ENCODE data around the gene CHD8.

Gene CHD8

DNA sequence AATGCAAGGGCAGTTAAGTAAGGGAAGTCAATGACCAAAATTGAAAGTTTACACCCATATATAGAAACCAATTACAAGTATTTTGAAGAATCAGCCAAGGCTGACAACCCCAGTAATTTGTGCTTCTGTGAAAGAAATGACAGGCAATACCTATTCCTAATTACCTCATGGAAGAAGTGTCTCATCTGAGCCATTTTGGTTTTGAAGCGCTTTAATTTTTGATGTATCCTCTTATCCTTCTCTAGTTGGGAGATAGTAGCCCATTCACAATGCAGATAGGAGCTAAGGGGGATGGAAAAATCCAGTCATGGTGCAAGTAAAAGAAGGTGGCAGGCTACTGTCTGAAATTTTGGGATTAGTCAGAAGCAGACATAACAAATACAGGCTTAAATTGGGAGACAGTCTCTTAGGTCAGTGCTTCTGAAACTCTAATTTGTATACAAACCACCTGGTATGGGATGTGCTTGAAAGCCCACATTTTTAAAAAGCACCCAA, 41.7 kb downstream of the CHD8 start:
- Histone ChIP-seq H3K4me1 (ENCODE audit: insufficient read depth, low read length, severe bottlenecking) (no peaks in the 10 kb centered on the region), H3F3A (ENCODE audit: insufficient read depth, low read length) (no peaks in the 10 kb centered on the region), H3K9me3 (ENCODE audit: low read length) (no peaks in the 10 kb centered on the region), H3K9me2 (ENCODE audit: low read depth, low read length) (no peaks in the 10 kb centered on the region), H3K79me2 (ENCODE audit: insufficient read depth, low read length) (no peaks in the 10 kb centered on the region), H2AFZ (ENCODE audit: low read length) (no peak overlapping the region), H3K9ac (ENCODE audit: low read length) (no peak overlapping the region), H3K27ac (ENCODE audit: low read depth, low read length, poor library complexity, severe bottlenecking) (no peak overlapping the region), H3K4me3 (ENCODE audit: low read depth, low read length, poor library complexity, severe bottlenecking) (no peak overlapping the region), H3K36me3 (ENCODE audit: insufficient read depth, low read length) (peaks cover 81% of the 10 kb centered on the region), H3K27me3 (ENCODE audit: insufficient read depth, low read length) (no peaks in the 10 kb centered on the region), H4K20me1 (ENCODE audit: insufficient read depth, low read length) (0 out of 2 replicates have a peak, but pooled peaks cover 3% of the 10 kb centered on the region), H3K4me2 (ENCODE audit: low read length) (no peak overlapping the region)
- TF ChIP-seq, protein P1, sequence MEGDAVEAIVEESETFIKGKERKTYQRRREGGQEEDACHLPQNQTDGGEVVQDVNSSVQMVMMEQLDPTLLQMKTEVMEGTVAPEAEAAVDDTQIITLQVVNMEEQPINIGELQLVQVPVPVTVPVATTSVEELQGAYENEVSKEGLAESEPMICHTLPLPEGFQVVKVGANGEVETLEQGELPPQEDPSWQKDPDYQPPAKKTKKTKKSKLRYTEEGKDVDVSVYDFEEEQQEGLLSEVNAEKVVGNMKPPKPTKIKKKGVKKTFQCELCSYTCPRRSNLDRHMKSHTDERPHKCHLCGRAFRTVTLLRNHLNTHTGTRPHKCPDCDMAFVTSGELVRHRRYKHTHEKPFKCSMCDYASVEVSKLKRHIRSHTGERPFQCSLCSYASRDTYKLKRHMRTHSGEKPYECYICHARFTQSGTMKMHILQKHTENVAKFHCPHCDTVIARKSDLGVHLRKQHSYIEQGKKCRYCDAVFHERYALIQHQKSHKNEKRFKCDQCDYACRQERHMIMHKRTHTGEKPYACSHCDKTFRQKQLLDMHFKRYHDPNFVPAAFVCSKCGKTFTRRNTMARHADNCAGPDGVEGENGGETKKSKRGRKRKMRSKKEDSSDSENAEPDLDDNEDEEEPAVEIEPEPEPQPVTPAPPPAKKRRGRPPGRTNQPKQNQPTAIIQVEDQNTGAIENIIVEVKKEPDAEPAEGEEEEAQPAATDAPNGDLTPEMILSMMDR (IDR thresholded peaks at IDR 0.05; ENCODE audit: low read length) = no peak
- no peak for TF ChIP-seq EZH2 (IDR thresholded peaks at IDR 0.05; ENCODE audit: borderline replicate concordance, low read length)

DNA sequence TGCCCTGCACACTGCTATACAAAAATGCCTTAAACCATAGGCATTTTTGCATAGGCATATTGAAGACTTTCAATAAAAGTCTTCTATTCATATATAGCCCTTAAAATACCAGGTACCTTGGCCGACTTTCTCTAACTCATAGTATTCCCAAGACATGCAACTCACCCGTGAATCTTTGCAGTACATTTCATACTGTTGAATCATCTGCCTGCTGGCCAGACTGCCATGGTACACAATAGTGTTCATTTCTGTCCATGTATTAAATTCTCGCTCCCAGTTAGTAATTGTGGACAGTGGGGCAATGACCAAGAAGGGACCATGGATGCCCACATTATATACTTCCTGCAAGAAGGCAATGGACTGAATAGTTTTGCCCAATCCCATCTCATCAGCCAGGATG, 47.8 kb downstream of the CHD8 start:
- Histone ChIP-seq H3K4me3 (ENCODE audit: low read depth, low read length, poor library complexity, severe bottlenecking) (no peak overlapping the region), H3K36me3 (ENCODE audit: insufficient read depth, low read length) (peaks cover 97% of the 10 kb centered on the region), H2AFZ (ENCODE audit: low read length) (no peak overlapping the region), H3K9me3 (ENCODE audit: low read length) (no peaks in the 10 kb centered on the region), H3K27me3 (ENCODE audit: insufficient read depth, low read length) (no peaks in the 10 kb centered on the region), H3K79me2 (ENCODE audit: insufficient read depth, low read length) (no peaks in the 10 kb centered on the region), H3K27ac (ENCODE audit: low read depth, low read length, poor library complexity, severe bottlenecking) (no peak overlapping the region), H3K4me2 (ENCODE audit: low read length) (no peak overlapping the region), H3K4me1 (ENCODE audit: insufficient read depth, low read length, severe bottlenecking) (no peaks in the 10 kb centered on the region), H3K9ac (ENCODE audit: low read length) (no peak overlapping the region), H3F3A (ENCODE audit: insufficient read depth, low read length) (no peaks in the 10 kb centered on the region), H3K9me2 (ENCODE audit: low read depth, low read length) (no peaks in the 10 kb centered on the region), H4K20me1 (ENCODE audit: insufficient read depth, low read length) (no peaks in the 10 kb centered on the region)
- no peak for TF ChIP-seq EZH2 (IDR thresholded peaks at IDR 0.05; ENCODE audit: borderline replicate concordance, low read length)
- TF ChIP-seq, protein P1 (IDR thresholded peaks at IDR 0.05; ENCODE audit: low read length) = no peak

DNA sequence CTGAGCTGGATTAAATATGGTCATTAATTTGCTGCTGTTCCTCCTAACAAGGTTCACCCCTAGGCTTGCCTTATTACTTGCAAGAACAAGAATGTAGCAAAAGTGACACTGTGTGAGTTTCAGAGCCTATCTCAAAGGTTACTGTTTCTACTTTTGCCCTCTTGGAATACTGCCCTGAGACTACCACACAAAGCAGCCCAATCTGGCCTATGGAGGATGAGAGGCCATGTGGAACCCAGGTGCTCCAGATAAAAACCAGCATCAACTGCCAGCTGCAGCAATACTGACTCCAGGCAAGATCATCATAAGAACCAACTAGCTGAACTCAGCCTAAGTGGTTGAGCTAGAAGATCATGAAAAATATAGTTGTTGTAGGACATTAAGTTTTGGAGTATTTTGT, 49.7 kb downstream of the CHD8 start:
- Histone ChIP-seq H3K9me3 (ENCODE audit: low read length) (no peaks in the 10 kb centered on the region), H3K9ac (ENCODE audit: low read length) (no peak overlapping the region), H3K4me1 (ENCODE audit: insufficient read depth, low read length, severe bottlenecking) (no peaks in the 10 kb centered on the region), H3K4me2 (ENCODE audit: low read length) (no peak overlapping the region), H3K79me2 (ENCODE audit: insufficient read depth, low read length) (no peaks in the 10 kb centered on the region), H3K27ac (ENCODE audit: low read depth, low read length, poor library complexity, severe bottlenecking) (no peak overlapping the region), H3K9me2 (ENCODE audit: low read depth, low read length) (no peaks in the 10 kb centered on the region), H3K4me3 (ENCODE audit: low read depth, low read length, poor library complexity, severe bottlenecking) (no peak overlapping the region), H4K20me1 (ENCODE audit: insufficient read depth, low read length) (no peaks in the 10 kb centered on the region), H2AFZ (ENCODE audit: low read length) (no peak overlapping the region), H3K27me3 (ENCODE audit: insufficient read depth, low read length) (no peaks in the 10 kb centered on the region), H3F3A (ENCODE audit: insufficient read depth, low read length) (no peaks in the 10 kb centered on the region), H3K36me3 (ENCODE audit: insufficient read depth, low read length) (peaks cover 97% of the 10 kb centered on the region)
- TF ChIP-seq EZH2 (IDR thresholded peaks at IDR 0.05; ENCODE audit: borderline replicate concordance, low read length) = no peak
- TF ChIP-seq, protein P1 (IDR thresholded peaks at IDR 0.05; ENCODE audit: low read length) = no peak

Data from OCI-LY1 (cell line).